Sciatic nerve (tissue), 2 donors: Measurements from ENCODE around the gene HYAL4. TPM values are rescaled to one million over a fixed set of nuclear protein-coding genes. Genes with fewer than 3 reads are reported as not detected.
"Not testable (repeated sequence)": the region's sequence is repeated elsewhere in the genome, so short reads cannot be mapped to it uniquely, and the experiment has no call there.

Source experiments
- ATAC-seq: fragments of 200-7000 bp; cut with Tn5 transposase; one replicate; pipeline ENCODE4 v1.9.1; 2020; ENCODE audit warnings: mild to moderate bottlenecking, moderate library complexity
- DNase-seq: peaks from one replicate; pipeline ENCODE4 v3.0.0-alpha.2; 2020; ENCODE audit warnings: low spot score
- intact Hi-C: fragments of 100-400 bp; cut with DNase I; formaldehyde crosslinking; loops from one replicate; pipeline ENCODE4 v1.14.2; 2022
- total RNA-seq: library from RNA; stranded (reverse); fragmentation: NEBNext Ultra II Directional; extraction: Animal tissue kit (Norgen Biotek cat#: 25700); gene quantifications from one replicate; pipeline ENCODE4 v1.2.1, GENCODE V29; 2021
- donor health status: DM: no; HTN: no; CAD: no.
- donor health status: DM: no; HTN: no; CAD: no.

Gene HYAL4
- total RNA-seq, 1 donor from 2014 or later = not detected

DNA sequence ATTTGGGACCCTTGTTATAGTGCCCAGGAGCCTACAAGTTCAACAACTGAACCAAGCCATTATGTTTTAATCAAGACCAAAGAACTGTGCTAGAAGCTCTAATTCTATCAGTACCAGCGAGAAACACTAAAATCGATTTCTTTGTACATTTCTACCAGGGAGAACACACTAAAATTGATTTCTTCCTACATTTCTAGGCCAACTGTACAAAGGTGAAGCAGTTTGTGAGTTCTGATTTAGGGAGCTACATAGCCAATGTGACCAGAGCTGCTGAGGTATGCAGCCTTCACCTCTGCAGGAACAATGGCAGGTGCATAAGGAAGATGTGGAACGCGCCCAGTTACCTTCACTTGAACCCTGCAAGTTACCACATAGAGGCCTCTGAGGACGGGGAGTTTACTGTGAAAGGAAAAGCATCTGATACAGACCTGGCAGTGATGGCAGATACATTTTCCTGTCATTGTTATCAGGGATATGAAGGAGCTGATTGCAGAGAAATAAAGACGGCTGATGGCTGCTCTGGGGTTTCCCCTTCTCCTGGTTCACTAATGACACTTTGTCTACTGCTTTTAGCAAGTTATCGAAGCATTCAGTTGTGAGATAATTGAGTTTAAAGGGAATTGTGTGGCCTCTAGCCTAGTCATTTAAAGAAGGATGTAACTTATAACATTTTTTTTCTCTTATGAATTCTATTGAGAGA lies 31.7 kb downstream of the HYAL4 start:
- DNase-seq (no peak), ATAC-seq (no peak)
- intact Hi-C loops = loop anchor here (10.0 kb wide), 1 partner anchor 82 kb away; no protein-coding TSS in a partner anchor

DNA sequence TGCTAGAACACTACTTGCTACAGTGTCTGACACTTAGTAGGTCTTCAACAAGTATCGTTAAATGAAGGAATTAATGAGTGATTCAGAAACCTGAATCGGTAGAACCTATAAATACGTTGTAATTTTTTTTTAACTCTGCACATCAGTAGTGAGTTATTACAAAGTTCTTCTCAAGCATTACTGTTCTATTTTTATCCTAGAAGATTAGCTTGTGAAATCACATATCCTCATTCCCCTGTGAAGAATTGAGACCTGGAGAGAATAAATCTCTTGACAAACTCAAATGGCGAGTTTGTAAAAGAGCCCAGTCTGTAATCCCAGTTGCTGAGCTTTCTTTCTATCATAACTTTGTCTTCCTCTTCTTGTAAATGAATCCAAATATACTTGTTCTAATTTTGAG lies 34.7 kb downstream of the HYAL4 start:
- DNase-seq = no peak
- intact Hi-C loops = loop anchor here (10.0 kb wide), 1 partner anchor 85 kb away; no protein-coding TSS in a partner anchor
- ATAC-seq = no peak

DNA sequence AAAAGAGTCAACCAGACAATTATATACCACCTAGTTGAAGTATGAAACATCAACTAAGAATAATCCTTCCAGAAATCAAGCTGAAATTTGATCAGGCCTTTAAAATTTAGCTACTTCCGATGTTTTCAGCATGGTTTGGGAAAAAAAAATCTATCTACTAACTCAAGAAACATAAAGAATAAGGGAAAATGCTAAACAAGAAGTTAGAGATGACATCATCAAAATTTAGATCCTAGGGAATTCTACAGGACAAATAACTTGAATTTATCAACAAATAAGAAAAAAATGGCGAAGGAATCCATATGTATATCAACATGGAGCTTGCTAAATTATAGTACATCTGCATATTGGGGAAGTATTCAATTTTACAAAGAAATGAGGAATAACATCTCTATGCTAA lies 36.3 kb downstream of the HYAL4 start:
- DNase-seq = no peak
- no peak for ATAC-seq
- intact Hi-C loops = no loop called here

DNA sequence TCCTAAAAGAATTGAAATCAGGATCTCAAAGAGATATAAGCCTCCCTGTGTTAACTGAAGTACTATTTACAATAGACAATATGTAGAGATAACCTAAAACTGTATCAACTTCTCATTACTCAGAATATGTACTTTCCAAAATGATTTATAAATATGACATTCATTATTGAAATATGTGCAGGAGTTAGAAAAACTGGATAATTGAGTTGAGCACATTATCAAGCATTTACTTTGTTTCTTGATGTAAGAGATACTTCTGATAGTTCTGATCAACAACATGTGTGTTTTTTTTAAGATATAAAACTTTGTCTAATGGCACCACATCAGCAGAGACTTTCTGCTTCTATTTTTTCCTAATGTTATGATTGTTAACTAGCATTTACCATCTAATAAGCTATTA lies 38.2 kb downstream of the HYAL4 start:
- DNase-seq (no peak), ATAC-seq (no peak)
- intact Hi-C loops = no loop called here

DNA sequence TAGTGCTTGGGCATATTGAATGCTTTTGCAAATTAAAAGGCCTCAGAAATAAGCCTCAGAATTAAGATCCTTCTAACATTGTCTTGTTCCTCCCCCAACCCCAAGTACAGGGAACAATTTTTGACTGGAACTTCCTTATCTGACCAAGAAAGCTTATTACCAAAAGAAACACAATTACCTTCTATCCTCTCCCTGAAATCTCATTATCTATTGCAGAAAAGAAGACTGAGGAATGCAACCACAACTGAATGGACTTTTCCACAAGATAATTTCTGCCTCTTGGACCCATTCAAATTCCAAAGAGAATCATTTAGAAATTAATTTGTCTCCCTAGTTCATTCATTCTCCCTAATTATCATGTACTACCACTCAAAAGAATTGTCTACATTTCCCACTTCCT lies 43.2 kb downstream of the HYAL4 start:
- no peak for DNase-seq
- intact Hi-C loops = no loop called here
- no peak for ATAC-seq

DNA sequence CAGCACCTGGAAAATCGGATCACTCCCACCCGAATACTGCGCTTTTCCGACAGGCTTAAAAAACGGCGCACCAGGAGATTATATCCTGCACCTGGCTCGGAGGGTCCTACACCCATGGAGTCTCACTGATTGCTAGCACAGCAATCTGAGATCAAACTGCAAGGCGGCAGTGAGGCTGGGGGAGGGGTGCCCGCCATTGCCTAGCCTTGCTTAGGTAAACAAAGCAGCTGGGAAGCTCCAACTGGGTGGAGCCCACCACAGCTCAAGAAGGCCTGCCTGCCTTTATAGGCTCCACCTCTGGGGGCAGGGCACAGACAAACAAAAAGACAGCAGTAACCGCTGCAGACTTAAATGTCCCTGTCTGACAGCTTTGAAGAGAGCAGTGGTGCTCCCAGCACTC lies 49.8 kb downstream of the HYAL4 start:
- intact Hi-C loops, DNase-seq, ATAC-seq: not testable (repeated sequence)

DNA sequence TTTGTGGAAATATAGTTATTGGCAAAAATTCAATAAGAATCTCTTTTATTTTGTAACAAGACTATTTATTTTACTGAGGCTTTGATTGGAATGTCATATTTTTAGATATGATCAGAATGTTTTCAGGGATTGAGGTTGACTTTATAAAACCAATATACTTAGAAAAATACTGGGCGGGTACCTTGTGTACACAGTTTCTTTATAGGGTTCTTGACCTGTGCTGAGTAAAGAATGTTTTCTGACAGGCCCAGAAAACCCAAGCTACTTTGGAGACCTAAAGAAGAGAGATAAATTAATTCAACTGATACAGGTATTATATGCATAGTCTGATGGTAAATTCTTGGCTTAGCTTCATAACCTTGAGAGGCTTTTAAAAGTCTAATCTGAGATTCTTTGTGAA lies 56.1 kb downstream of the HYAL4 start:
- DNase-seq (no peak), ATAC-seq (no peak)
- intact Hi-C loops = no loop called here

DNA sequence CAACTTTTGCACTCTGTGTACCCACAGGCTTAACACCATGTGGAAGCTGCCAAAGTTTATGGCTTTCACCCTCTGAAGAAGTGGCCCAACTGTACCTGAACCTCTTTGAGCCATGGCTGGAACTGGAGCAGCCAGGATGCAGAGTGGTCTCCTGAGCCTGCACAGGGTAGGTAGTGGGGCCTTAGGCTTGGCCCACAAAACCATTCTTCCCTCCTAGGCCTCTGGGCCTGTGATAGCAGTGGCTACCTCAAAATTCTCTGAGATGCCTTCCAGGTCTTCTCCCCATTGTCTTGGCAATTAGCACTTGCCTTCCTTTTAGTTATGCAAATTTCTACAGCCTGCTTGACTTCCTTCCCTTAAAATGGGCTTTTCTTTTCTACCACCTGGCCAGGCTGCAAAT lies 60.7 kb downstream of the HYAL4 start:
- ATAC-seq = no peak
- intact Hi-C loops = no loop called here
- no peak for DNase-seq

DNA sequence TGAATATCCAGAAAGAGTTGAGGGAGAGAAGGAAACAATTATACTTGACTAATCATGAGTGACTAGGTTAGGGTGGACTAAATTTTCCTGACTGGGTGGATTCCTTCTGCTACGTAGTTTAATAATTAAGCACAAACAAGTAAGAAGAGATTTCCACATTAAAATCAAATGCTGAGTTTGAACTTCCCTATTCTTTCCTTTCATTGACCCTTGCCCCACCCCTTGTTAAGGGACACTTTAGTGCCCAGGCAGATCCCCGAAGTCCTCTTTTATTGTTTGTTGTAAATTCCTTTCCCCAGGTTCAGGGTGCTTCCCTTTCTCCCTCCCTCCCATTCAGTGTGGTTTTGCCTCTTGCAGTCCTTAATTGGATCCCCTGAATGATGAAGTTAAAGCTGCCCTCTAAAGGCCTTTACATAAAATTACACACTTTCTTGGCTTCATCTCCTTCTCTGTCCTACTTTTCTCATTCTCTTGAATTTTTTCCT lies 71.3 kb downstream of the HYAL4 start:
- intact Hi-C loops = no loop called here
- DNase-seq (no peak), ATAC-seq (peak; percentile 28)

GRCh38 chr7:123917878-123918277 lies 72.9 kb downstream of the HYAL4 start:
- intact Hi-C loops = no loop called here
- DNase-seq = no peak
- no peak for ATAC-seq

DNA sequence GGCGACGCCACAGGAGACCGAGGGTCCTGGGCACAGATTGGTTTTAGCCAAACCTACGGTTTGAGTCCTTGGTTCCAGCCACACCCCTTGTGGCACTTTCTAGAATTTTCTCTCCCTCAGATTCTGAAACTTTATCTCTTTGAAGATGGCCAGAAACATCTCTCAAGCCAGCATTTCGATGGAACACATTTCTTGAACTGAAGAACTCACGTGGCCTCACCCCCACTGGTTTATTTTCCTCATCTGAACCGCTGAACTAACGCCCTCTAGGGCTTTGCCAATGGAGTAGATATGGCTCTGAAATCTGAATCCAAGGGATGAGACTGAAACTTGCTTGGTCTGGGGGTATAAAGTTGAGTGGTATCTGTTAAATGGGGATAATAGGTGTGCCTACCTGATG lies 73.3 kb downstream of the HYAL4 start:
- ATAC-seq = no peak
- intact Hi-C loops = no loop called here
- no peak for DNase-seq

GRCh38 chr7:123923599-123923998 lies 78.6 kb downstream of the HYAL4 start:
- no peak for DNase-seq
- no peak for ATAC-seq
- intact Hi-C loops = no loop called here

DNA sequence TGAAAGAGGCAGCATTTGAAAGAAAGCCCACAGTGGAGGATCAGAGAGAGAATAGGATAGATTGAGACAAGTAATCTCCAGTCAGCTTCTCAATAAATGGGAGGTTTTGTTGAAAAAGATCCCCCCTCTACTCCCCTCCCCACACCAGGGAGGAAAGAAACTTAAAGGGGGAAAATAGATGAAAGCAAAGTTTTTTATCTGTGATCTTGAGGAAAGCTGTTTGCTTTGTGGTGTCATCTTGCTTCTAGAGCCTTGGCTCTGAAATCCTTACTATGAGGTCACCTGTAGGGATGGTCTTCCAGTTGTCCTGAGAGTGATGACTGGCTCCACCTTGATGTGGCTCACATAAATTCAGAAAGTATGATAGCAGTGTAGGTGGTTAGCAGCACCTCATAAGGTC lies 80.0 kb downstream of the HYAL4 start, which contains the start of gene SPAM1:
TSS of gene SPAM1 (plus strand) at position 301 of the 400 bp plus-strand sequence. CDS start 28,330 bp downstream, outside the sequence.
- DNase-seq = no peak
- ATAC-seq = no peak
- intact Hi-C loops = no loop called here

Other genes with a start within 250 kb of the HYAL4 start
- gene ASB15, start 243.3 kb upstream of the HYAL4 start, total RNA-seq = not detected
- gene LMOD2, start 189.3 kb upstream of the HYAL4 start, total RNA-seq = not detected
- 51.3 TPM for gene WASL, start 96.2 kb upstream of the HYAL4 start, total RNA-seq
- not detected for gene SPAM1, start 80.1 kb downstream of the HYAL4 start, total RNA-seq
- gene TMEM229A, start 187.9 kb downstream of the HYAL4 start, total RNA-seq = 0.27 TPM